ENCODE results near the gene AOC3.

AOC3 gene

DNA sequence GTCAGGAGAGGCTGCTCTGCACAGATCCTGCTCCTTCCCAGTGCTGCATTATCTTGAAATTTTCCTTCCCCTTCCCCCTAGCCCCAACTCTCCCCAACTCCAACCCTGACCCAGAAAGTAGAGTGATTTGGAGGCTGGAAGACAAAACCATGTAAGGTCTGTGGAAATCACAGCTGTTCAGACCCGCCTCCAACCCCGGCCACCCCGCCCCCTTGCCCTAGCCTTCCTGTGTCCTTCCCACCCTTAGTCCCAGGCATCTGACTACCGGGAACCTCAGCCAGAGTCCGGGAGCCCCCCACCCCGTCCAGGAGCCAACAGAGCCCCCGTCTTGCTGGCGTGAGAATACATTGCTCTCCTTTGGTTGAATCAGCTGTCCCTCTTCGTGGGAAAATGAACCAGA is at the start of gene AOC3:
TSS of gene AOC3 (plus strand) at position 246 of the 400 bp plus-strand sequence. CDS start at position 391, 145 bp downstream.
- no peak for DNase-seq

GRCh38 chr17:42803074-42803883 is 47.7 kb upstream of the AOC3 start:
- no peak for DNase-seq

GRCh38 chr17:42804918-42805367 is 46.1 kb upstream of the AOC3 start:
- DNase-seq, result no peak

DNA sequence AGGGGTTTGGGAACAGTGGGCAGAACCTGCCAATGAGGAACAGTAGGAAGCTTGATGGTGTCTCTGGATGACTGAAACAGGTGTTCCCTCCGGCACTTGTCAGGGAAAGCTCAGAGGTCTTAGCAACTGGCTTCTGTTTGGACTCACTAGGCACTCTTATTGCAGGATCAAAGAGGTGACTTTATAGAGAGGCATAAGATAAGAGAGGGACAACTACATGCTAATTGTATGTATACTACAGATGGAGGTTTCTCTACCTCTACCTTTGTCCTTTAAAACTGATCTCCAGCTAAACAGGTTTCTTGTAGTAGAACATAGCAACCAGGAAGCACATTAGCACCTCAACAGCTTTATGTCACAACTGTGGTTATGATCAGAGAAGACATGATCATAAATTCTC is 44.8 kb upstream of the AOC3 start:
- no peak for DNase-seq

- no peak for DNase-seq
Observed at GRCh38 chr17:42809250-42809649, 41.7 kb upstream of the AOC3 start.

- DNase-seq, result no peak
Observed at GRCh38 chr17:42814633-42815399, 36.2 kb upstream of the AOC3 start.

GRCh38 chr17:42817866-42818265 is 33.1 kb upstream of the AOC3 start:
- DNase-seq, result no peak

DNA sequence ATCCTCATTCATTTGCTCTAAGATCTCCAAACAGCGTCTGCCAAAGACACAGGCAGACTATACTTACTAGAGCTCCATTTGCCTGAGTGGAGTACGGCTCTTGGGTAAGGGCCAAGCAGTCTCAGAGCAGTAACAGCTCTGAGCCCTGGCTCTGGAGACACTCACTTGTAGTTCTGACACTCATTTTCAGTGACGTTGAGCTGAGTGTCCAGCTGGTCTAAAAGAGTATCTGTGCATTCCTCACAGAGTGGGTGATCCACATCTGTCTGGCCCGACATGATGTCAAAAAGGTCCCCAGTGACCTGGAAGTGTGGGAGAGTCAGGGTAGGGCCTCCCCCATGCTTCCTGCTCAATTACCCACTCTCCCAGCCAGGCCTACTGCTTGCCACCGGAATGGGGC is 32.6 kb upstream of the AOC3 start:
- DNase-seq, result no peak

- no peak for DNase-seq
Observed at GRCh38 chr17:42819939-42820535, 31.0 kb upstream of the AOC3 start.

GRCh38 chr17:42821176-42821575 is 29.8 kb upstream of the AOC3 start:
- DNase-seq, result no peak

- DNase-seq, result no peak
Observed at GRCh38 chr17:42827472-42827871, 23.5 kb upstream of the AOC3 start.

DNA sequence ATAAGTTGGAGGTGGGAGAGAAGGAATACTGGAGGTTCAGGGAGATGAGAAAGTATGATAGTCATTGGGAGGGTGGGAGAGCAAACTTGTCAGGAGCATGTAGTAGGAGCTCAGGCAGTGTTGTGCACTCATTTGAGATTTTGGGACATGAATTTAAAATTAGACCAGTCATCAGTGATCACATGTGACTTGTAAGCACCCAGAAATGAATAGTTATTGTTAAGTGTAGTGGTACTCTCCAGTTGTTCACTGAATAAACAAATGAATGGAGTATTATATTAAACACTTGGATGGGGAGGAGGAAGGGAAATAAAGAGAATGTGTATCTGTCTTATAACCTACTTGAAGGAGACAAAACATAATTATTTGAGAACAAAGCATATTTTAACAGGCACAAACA is 20.0 kb upstream of the AOC3 start:
- DNase-seq, result no peak

GRCh38 chr17:42832213-42832933 is 18.6 kb upstream of the AOC3 start:
- no peak for DNase-seq

DNA sequence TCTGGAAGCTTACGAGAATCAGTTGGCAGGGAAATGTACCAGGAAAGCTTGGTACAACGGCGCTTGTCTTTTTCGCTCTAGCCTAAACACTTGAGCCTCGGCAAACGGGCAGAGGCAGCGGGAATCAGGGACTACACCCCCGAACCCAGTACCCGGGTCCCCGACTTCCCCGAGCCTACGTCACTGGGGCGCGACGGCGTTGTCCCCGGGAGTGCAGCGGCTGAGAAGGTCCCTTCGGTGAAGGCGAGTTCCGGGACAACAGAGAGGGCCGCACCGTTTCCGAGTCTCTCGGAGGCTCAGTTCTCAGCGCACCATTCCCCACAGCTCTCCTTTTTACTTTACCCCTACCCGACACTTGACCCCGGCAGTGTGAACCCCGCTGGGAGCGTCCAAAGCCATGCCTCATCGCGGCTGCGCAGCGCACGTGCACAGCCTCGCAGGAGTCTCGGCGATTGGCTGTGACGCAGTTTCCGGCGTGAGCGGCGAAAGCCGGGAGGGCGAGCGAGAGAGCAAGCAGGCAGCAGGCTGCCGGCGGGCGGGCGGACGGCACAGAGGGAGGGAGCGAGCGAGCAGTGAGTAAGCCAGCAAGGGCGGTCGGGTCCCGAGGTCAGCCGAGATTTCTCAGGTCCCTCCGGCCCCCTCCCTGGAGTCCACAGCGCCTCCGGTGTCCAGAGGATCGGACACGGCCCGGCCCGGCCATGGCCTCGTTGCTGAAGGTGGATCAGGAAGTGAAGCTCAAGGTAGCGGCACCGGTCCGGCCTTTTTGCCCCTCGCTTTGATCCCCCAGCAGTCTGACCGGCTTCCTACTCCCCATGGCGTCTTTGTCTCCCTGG is 17.8 kb upstream of the AOC3 start, which contains the start of gene PSME3:
TSS of gene PSME3 (plus strand) at position 464 of the 833 bp plus-strand sequence. CDS start at position 699, 235 bp downstream.
- peak; percentile 65 for DNase-seq

- no peak for DNase-seq
Observed at GRCh38 chr17:42833767-42834422, 17.1 kb upstream of the AOC3 start.

DNA sequence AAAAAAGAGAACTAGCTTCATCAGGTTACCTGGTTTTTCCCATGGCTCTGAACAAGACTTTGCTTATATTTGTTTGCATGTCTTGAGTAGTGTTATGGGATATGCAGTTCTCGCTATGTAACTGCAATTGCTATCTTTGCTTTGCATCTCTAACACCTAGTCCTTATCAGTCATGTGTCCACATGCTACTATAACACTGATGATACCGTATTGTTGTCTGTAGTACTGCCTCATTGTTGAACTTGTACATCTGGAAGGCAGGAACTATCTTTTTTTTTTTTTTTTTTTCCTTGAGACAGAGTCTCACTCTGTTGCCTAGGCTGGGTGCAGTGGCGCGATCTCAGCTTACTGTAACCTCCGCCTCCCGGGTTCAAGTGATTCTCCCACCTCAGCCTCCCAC is 15.3 kb upstream of the AOC3 start:
- no peak for DNase-seq

GRCh38 chr17:42841975-42842685 is 8.9 kb upstream of the AOC3 start:
- no peak for DNase-seq

DNA sequence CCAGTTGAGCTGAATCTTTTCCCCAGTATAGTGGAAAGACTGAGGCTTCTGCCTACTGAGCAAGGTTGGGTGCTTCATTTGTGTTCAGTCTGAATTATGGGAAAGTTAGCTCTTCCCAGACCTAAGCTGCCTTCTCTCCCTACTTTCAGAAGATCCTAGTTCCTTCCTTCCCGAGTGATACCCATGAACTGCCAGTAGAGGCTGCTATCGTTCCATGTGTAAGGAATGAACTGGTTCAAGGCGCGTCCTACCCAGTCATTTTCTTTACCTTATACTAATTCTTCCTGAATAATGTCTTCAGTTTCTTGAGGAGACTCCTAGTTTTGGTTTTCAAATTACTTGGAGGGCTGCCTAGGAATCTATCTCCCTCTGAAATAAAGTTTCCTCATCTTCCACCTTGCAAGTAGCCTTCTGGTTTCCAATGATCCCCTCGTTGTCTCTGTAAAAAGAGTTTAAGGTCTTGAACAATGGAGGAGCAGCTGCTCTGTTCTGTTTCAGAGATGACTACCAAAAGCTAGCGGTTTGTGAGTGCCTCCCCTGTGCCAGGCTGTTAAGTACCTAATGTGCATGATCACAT is 7.6 kb upstream of the AOC3 start:
- DNase-seq, result no peak

DNA sequence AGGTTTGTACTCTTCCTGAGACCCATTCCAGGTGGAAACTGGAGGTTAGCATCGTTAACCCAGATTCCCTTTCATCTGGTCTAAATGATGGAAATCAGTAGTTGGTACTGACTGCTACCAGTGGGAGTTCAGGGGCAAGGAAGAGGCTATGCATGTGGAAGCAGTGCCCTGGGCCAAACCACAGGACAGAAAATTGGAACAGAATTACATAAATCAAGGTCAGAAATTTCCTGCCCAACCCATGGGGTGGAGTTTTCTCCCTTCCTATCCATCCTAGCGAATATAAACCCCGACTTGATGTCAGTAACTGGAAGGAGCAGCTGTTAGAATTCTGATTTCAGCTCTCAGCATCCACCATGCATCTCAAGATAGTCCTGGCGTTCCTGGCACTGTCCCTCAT is 6.7 kb upstream of the AOC3 start, which contains the start of gene AOC2:
TSS of gene AOC2 (plus strand) at position 310 of the 400 bp plus-strand sequence. CDS start at position 357, 47 bp downstream.
- DNase-seq, result no peak

Data from NCI-H446 treated with DMSO at 0.1 percent for 48 hours (cell line).